Lung (tissue), 12 donors: ENCODE results near the gene ZNF280A. TPM values are rescaled to one million over a fixed set of nuclear protein-coding genes. Genes with fewer than 3 reads are reported as not detected.

Source experiments
- ATAC-seq: fragments of 200-7000 bp; cut with Tn5 transposase; one replicate; pipeline ENCODE4 v1.9.1; 2020; ENCODE audit warnings: moderate number of reproducible peaks; ENCODE audit not compliant: insufficient read depth, low FRiP score
- DNase-seq, 3 donors: peaks; one replicate each; pipeline ENCODE4 v3.0.0-alpha.2; 2013 to 2017
- H3K27ac ChIP-seq, 2 donors: one replicate each; pipeline ENCODE4 v1.5.1; 2013; ENCODE audit warnings: mild to moderate bottlenecking in 2 of 2, moderate library complexity in 2 of 2, control low read depth in 1 of 2, inconsistent platforms in 1 of 2, low read depth in 1 of 2, low read length in 1 of 2
- H3K27me3 ChIP-seq, 3 donors: one replicate each; pipeline ENCODE4 v1.5.1; 2013; ENCODE audit warnings: low read length in 2 of 3; ENCODE audit not compliant: control insufficient read depth in 3 of 3, insufficient read depth in 3 of 3
- H3K36me3 ChIP-seq, 4 donors: one replicate each; pipeline ENCODE4 v1.5.1; 2013; ENCODE audit warnings: low read length in 4 of 4, mild to moderate bottlenecking in 1 of 4, moderate library complexity in 1 of 4; ENCODE audit not compliant: control insufficient read depth in 4 of 4, insufficient read depth in 4 of 4
- H3K4me1 ChIP-seq, 5 donors: one replicate each; pipeline ENCODE4 v1.5.1; 2013; ENCODE audit warnings: low read length in 5 of 5, mild to moderate bottlenecking in 2 of 5, moderate library complexity in 1 of 5; ENCODE audit not compliant: control insufficient read depth in 5 of 5, insufficient read depth in 5 of 5
- H3K4me3 ChIP-seq: one replicate; pipeline ENCODE4 v1.5.1; 2013; ENCODE audit warnings: mild to moderate bottlenecking, control low read depth, moderate library complexity
- H3K9ac ChIP-seq, 2 donors: one replicate each; pipeline ENCODE4 v1.5.1; 2013; ENCODE audit warnings: low read length in 2 of 2, control low read depth in 1 of 2; ENCODE audit not compliant: insufficient read depth in 1 of 2
- H3K9me3 ChIP-seq, 4 donors: one replicate each; pipeline ENCODE4 v1.5.1; 2013; ENCODE audit warnings: low read length in 3 of 4, mild to moderate bottlenecking in 1 of 4, moderate library complexity in 1 of 4; ENCODE audit not compliant: control insufficient read depth in 4 of 4, insufficient read depth in 3 of 4
- WGBS, 2 donors: extraction: QIAGEN DNeasy Blood & Tissue Kit; methylation state at CpG; one replicate each; pipeline ENCODE4 v1.1.7; 2013; 5-methylcytosine and 5-hydroxymethylcytosine counted together
- polyA plus RNA-seq, 2 donors: library from polyadenylated mRNA; stranded (reverse); fragments of 200-250 nt; gene quantifications; one replicate each; pipeline ENCODE4 v1.2.1, GENCODE V29; 2013
- total RNA-seq, 2 donors: library from RNA; depleted of rRNA in 1 of 2; stranded (reverse); fragments of >200 nt in 1 of 2; gene quantifications; one replicate each; pipeline ENCODE4 v1.2.1, GENCODE V29; 2014 to 2021
- TF ChIP-seq, protein P1 (sequence below): IDR thresholded peaks from 2 replicates; pipeline ENCODE4 v1.5.1; 2012; ENCODE audit warnings: mild to moderate bottlenecking; ENCODE audit errors: control extremely low read depth, extremely low read depth
- donor health status: control.
- donor health status: control.
- donor health status: Bipolar disorder and iron deficiency.
- donor health status: healthy.
- donor health status: DM: yes; HTN: yes; CAD: no.

ZNF280A gene
- total and polyA plus RNA-seq, 4 donors, result not detected

DNA sequence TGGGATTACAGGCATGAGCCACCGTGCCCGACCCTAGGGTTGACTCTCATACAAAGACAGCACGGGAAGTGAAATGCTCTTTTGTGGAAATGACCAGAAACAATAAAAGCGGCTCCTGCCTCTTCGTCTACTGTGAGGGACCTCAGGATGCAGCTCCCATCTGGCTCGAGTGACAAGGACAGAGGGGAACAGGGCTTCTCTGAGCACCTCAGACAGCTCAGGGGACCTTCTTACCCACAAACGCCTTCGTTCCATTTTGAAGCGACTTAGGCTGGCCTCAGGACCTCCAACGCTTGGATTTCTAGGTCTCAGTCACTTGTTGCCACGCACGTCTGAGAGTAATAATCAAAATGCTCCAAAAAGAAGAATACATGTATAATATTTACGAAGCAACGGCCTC, 36.5 kb upstream of the ZNF280A start:
- Histone ChIP-seq H3K36me3 (no peaks in the 10 kb centered on the region), H3K4me1 (no peaks in the 10 kb centered on the region), H3K27me3 (no peaks in the 10 kb centered on the region), H3K9ac (no peak overlapping the region), H3K27ac (no peak overlapping the region), H3K9me3 (no peaks in the 10 kb centered on the region), H3K4me3 (no peak overlapping the region)
- DNase-seq (no peak), ATAC-seq (no peak)
- 89 to 95% methylated on average over 14 of the region's 14 CpGs for WGBS, 2 donors
- TF ChIP-seq, protein P1, sequence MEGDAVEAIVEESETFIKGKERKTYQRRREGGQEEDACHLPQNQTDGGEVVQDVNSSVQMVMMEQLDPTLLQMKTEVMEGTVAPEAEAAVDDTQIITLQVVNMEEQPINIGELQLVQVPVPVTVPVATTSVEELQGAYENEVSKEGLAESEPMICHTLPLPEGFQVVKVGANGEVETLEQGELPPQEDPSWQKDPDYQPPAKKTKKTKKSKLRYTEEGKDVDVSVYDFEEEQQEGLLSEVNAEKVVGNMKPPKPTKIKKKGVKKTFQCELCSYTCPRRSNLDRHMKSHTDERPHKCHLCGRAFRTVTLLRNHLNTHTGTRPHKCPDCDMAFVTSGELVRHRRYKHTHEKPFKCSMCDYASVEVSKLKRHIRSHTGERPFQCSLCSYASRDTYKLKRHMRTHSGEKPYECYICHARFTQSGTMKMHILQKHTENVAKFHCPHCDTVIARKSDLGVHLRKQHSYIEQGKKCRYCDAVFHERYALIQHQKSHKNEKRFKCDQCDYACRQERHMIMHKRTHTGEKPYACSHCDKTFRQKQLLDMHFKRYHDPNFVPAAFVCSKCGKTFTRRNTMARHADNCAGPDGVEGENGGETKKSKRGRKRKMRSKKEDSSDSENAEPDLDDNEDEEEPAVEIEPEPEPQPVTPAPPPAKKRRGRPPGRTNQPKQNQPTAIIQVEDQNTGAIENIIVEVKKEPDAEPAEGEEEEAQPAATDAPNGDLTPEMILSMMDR, result no peak

DNA sequence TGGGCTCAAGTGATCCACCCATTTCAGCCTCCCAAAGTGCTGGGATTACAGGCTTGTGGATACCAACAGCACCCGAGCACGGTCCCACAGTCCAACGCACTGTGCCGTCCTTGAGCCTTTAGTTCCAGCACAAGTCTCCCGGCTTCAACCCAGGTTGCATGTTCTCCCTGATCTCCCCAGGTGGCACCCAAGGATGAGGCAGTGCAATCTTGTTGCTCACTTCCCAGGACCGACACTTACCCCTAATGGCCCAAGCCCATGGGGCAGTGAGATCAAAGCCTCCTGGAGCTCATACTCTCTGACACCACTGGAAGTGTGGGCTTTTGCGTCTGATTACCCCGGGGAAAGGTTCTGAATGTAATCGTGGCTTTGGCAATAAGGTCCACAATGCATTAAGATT, 35.5 kb upstream of the ZNF280A start:
- WGBS, 2 donors, result 93 to 96% methylated on average over 9 of the region's 9 CpGs
- no peak overlapping the region for H3K4me3 ChIP-seq
- no peaks in the 10 kb centered on the region for H3K4me1 ChIP-seq
- no peak overlapping the region for H3K9ac ChIP-seq
- H3K27ac ChIP-seq, result no peak overlapping the region
- no peak for ATAC-seq
- no peaks in the 10 kb centered on the region for H3K27me3 ChIP-seq
- DNase-seq, result no peak
- TF ChIP-seq, protein P1, result no peak
- no peaks in the 10 kb centered on the region for H3K9me3 ChIP-seq
- H3K36me3 ChIP-seq, result no peaks in the 10 kb centered on the region

DNA sequence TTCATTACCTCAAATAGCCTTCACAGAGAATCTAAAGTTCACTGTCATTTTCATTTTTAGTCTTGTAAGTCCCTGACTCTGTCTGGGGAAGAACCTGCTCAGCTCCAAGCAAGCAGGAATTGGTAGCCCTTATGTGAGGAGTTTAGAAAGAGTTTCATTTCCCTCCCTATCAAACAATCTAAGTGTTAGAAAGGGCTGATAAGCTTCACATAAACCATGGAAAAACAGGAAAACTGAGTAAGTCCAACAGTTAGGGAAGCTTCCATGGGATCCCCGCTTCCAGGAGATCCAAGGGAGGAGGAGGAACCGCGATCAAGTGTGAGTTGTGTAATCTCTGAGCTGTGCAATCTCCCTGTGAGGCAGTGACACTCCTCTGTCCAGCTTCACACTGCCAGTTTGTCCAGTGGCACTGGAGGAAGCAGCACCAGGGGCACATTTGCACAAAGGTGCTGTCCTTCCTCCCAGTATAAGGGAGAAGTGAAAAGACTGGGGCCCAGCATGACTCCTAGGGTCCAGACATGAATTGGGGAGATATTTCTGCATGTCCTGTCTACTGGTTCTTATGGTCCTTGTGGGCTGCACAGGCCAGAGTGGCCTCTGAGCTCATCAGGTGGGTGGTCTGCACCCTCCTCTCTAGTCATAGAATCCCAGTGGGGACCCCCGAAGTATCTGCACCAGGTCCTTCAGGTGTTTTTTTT, 34.7 kb upstream of the ZNF280A start:
- Histone ChIP-seq H3K27ac (no peak overlapping the region), H3K4me1 (no peaks in the 10 kb centered on the region), H3K36me3 (no peaks in the 10 kb centered on the region), H3K4me3 (no peak overlapping the region), H3K9me3 (no peaks in the 10 kb centered on the region), H3K9ac (no peak overlapping the region), H3K27me3 (no peaks in the 10 kb centered on the region)
- WGBS, 2 donors, result 44 to 64% methylated on average over 4 of the region's 4 CpGs
- ATAC-seq (no peak), DNase-seq (peak in 1 of 3 donors; percentile 10)
- TF ChIP-seq, protein P1, result no peak
